ENCODE data around the gene BUD23. TPM values are rescaled to one million over a fixed set of nuclear protein-coding genes. Genes with fewer than 3 reads are reported as not detected.
"Not testable (repeated sequence)": the region's sequence is repeated elsewhere in the genome, so short reads cannot be mapped to it uniquely, and the experiment has no call there.

The BUD23 gene
- total and polyA plus RNA-seq, 2 donors (not counting 1 experiment from before 2014, with no cell fraction given) = 62.4 to 63.9 TPM

- intact Hi-C loops (cut with micrococcal nuclease) = no loop called here
- no peak overlapping the region for H3K4me3 ChIP-seq (ENCODE audit: control extremely low read depth in 1 of 5, extremely low read depth in 1 of 5, insufficient read depth in 1 of 5, low read depth in 2 of 5, low read length in 4 of 5)
- H3K4me1 ChIP-seq (ENCODE audit: control insufficient read depth in 2 of 2, insufficient read depth in 2 of 2, low read length in 2 of 2) = no peaks in the 10 kb centered on the region
- H2AFZ ChIP-seq (ENCODE audit: insufficient read depth, low read depth, low read length, poor library complexity, severe bottlenecking) = no peak overlapping the region
- 74% methylated on average over 5 of the region's 8 CpGs for WGBS (ENCODE audit: insufficient coverage)
- H3K27ac Mint-ChIP-seq = no peak overlapping the region
- ChIA-PET CTCF (no interaction called here), POLR2A (no interaction called here)
- peaks cover 0 to 16% (median 12%) of the 10 kb centered on the region in 4 experiments for H3K27me3 ChIP-seq (replicated peaks in 1 of 4; ENCODE audit: control extremely low read depth in 1 of 4, control insufficient read depth in 3 of 4, insufficient read depth in 4 of 4, low read length in 3 of 4)
- H3K9ac ChIP-seq (ENCODE audit: low read length) = no peak overlapping the region
- H3K27ac ChIP-seq (ENCODE audit: low read length in 2 of 2) = no peak overlapping the region
- H3K79me2 ChIP-seq (ENCODE audit: control insufficient read depth, insufficient read depth, low read length) = no peaks in the 10 kb centered on the region
- ATAC-seq (ENCODE audit: low read depth) (no peak), DNase-seq (no peak)
- H3K9me3 Mint-ChIP-seq (ENCODE audit: insufficient read depth) = peaks cover 5% of the 10 kb centered on the region
- H3K36me3 ChIP-seq (replicated peaks in 1 of 2; ENCODE audit: control extremely low read depth in 1 of 2, control insufficient read depth in 1 of 2, extremely low read depth in 1 of 2, insufficient read depth in 2 of 2, low read length in 1 of 2) = no peaks in the 10 kb centered on the region
- no peak overlapping the region for H3K4me3 Mint-ChIP-seq
- H3K9me3 ChIP-seq (ENCODE audit: control extremely low read depth in 1 of 3, control insufficient read depth in 2 of 3, insufficient read depth in 1 of 3, low read length in 2 of 3) = peaks cover 0 to 9% (median 0%) of the 10 kb centered on the region in 3 donors
- no peaks in the 10 kb centered on the region for H4K20me1 ChIP-seq (ENCODE audit: control insufficient read depth, insufficient read depth, low read length, poor library complexity, severe bottlenecking)
- no peaks in the 10 kb centered on the region for H3K4me1 Mint-ChIP-seq
- no peak for TF ChIP-seq EZH2 (IDR thresholded peaks at IDR 0.05; ENCODE audit: borderline replicate concordance, insufficient read depth, low read depth, low read length, poor library complexity, severe bottlenecking)
- TF ChIP-seq, protein P1, sequence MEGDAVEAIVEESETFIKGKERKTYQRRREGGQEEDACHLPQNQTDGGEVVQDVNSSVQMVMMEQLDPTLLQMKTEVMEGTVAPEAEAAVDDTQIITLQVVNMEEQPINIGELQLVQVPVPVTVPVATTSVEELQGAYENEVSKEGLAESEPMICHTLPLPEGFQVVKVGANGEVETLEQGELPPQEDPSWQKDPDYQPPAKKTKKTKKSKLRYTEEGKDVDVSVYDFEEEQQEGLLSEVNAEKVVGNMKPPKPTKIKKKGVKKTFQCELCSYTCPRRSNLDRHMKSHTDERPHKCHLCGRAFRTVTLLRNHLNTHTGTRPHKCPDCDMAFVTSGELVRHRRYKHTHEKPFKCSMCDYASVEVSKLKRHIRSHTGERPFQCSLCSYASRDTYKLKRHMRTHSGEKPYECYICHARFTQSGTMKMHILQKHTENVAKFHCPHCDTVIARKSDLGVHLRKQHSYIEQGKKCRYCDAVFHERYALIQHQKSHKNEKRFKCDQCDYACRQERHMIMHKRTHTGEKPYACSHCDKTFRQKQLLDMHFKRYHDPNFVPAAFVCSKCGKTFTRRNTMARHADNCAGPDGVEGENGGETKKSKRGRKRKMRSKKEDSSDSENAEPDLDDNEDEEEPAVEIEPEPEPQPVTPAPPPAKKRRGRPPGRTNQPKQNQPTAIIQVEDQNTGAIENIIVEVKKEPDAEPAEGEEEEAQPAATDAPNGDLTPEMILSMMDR (IDR thresholded peaks at IDR 0.05) = no peak
- H3K4me2 ChIP-seq (replicated peaks; ENCODE audit: low read depth, low read length, poor library complexity, severe bottlenecking) = no peak overlapping the region
- peaks cover 31% of the 10 kb centered on the region for H3K27me3 Mint-ChIP-seq
These were observed 23.4 kb upstream of the BUD23 start for GRCh38 chr7:73659983-73660382.

- not testable (repeated sequence) for ATAC-seq (ENCODE audit: low read depth); H3K9ac ChIP-seq (ENCODE audit: low read length)
- H3K27me3 Mint-ChIP-seq = peaks cover 30% of the 10 kb centered on the region
These were observed 22.8 kb upstream of the BUD23 start for GRCh38 chr7:73660594-73660993.

More at GRCh38 chr7:73660594-73660993, 22.8 kb upstream of the BUD23 start:
- H3K4me1 Mint-ChIP-seq; POLR2A ChIA-PET; H3K9me3 Mint-ChIP-seq (ENCODE audit: insufficient read depth); H3K4me3 Mint-ChIP-seq; CTCF ChIA-PET; H3K4me3 ChIP-seq (ENCODE audit: control extremely low read depth in 1 of 5, extremely low read depth in 1 of 5, insufficient read depth in 1 of 5, low read depth in 2 of 5, low read length in 4 of 5); H3K27ac ChIP-seq (ENCODE audit: low read length in 2 of 2); H4K20me1 ChIP-seq (ENCODE audit: control insufficient read depth, insufficient read depth, low read length, poor library complexity, severe bottlenecking); DNase-seq; intact Hi-C loops (cut with micrococcal nuclease); H2AFZ ChIP-seq (ENCODE audit: insufficient read depth, low read depth, low read length, poor library complexity, severe bottlenecking); H3K79me2 ChIP-seq (ENCODE audit: control insufficient read depth, insufficient read depth, low read length); H3K9me3 ChIP-seq (ENCODE audit: control extremely low read depth in 1 of 3, control insufficient read depth in 2 of 3, insufficient read depth in 1 of 3, low read length in 2 of 3); H3K4me2 ChIP-seq (replicated peaks; ENCODE audit: low read depth, low read length, poor library complexity, severe bottlenecking); H3K4me1 ChIP-seq (ENCODE audit: control insufficient read depth in 2 of 2, insufficient read depth in 2 of 2, low read length in 2 of 2); H3K27ac Mint-ChIP-seq; H3K36me3 ChIP-seq (replicated peaks in 1 of 2; ENCODE audit: control extremely low read depth in 1 of 2, control insufficient read depth in 1 of 2, extremely low read depth in 1 of 2, insufficient read depth in 2 of 2, low read length in 1 of 2): not testable (repeated sequence)
- peaks cover 0 to 22% (median 14%) of the 10 kb centered on the region in 4 experiments for H3K27me3 ChIP-seq (replicated peaks in 1 of 4; ENCODE audit: control extremely low read depth in 1 of 4, control insufficient read depth in 3 of 4, insufficient read depth in 4 of 4, low read length in 3 of 4)
- WGBS (ENCODE audit: insufficient coverage) = 83% methylated on average over 1 of the region's 4 CpGs
